ENCODE results near the gene CD101. TPM values are rescaled to one million over a fixed set of nuclear protein-coding genes. Genes with fewer than 3 reads are reported as not detected.

CD101 gene
- polyA plus RNA-seq, 1 experiment, result 0.02 TPM

DNA sequence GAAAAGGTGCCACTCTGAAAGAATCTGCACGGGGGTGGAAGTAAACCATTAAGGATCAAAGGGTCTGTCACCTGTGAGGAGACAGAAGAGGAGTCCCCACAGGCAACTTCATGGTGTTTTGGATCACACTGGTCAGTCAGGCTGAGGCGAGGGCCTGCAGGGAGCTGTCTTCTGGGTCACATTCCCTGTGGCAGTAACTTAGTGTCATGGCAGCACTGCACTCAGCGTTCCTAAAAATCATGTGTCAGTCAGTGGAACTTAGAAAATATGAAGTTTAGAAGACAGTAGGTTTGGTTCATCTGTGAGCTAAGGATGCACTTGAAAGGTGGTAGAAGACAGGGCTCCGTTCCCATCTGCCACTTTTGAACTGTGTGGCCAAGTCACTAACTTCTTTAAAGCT, 43.5 kb upstream of the CD101 start:
- no peak for DNase-seq (ENCODE audit: low read depth, low spot score)
- Histone ChIP-seq H3K4me3 (ENCODE audit: low read depth, low read length) (no peak overlapping the region), H3K27me3 (ENCODE audit: control insufficient read depth, insufficient read depth, low read length) (no peaks in the 10 kb centered on the region), H3K9me3 (ENCODE audit: control insufficient read depth, insufficient read depth, low read length) (no peaks in the 10 kb centered on the region; the same call in 1 of the 2 replicates), H3K27ac (ENCODE audit: low read depth, low read length) (no peak overlapping the region)
- POLR2A ChIA-PET, result no interaction called here
- TF ChIP-seq, protein P1, sequence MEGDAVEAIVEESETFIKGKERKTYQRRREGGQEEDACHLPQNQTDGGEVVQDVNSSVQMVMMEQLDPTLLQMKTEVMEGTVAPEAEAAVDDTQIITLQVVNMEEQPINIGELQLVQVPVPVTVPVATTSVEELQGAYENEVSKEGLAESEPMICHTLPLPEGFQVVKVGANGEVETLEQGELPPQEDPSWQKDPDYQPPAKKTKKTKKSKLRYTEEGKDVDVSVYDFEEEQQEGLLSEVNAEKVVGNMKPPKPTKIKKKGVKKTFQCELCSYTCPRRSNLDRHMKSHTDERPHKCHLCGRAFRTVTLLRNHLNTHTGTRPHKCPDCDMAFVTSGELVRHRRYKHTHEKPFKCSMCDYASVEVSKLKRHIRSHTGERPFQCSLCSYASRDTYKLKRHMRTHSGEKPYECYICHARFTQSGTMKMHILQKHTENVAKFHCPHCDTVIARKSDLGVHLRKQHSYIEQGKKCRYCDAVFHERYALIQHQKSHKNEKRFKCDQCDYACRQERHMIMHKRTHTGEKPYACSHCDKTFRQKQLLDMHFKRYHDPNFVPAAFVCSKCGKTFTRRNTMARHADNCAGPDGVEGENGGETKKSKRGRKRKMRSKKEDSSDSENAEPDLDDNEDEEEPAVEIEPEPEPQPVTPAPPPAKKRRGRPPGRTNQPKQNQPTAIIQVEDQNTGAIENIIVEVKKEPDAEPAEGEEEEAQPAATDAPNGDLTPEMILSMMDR (IDR thresholded peaks at IDR 0.05; ENCODE audit: low read depth, low read length), result no peak
- CTCF ChIA-PET, result no interaction called here

DNA sequence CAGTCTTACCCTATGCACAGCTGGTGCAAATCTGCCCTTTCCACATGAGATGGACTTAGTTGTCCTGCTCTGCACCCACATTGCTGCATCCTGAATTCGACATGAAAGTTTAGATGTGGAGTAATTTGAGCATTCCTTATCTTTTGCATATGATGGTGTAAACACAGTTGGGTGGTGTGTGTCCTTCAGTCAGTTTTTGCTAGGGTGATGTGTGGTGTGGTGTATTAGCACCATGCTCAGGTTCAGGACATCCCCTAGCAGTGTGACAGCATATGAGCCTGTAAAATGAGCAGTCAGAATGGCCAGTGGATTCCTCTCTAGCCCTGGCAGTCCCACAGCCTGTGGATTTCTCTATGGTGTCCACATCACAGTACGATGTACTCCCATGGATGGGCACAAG, 42.6 kb upstream of the CD101 start:
- ChIA-PET CTCF (no interaction called here), POLR2A (no interaction called here)
- no peaks in the 10 kb centered on the region for H3K27me3 ChIP-seq (ENCODE audit: control insufficient read depth, insufficient read depth, low read length)
- H3K4me3 ChIP-seq (ENCODE audit: low read depth, low read length), result no peak overlapping the region
- H3K27ac ChIP-seq (ENCODE audit: low read depth, low read length), result no peak overlapping the region
- TF ChIP-seq, protein P1 (IDR thresholded peaks at IDR 0.05; ENCODE audit: low read depth, low read length), result no peak
- DNase-seq (ENCODE audit: low read depth, low spot score), result no peak
- H3K9me3 ChIP-seq (ENCODE audit: control insufficient read depth, insufficient read depth, low read length), result no peaks in the 10 kb centered on the region; the same call in 1 of the 2 replicates

- H3K27me3 ChIP-seq (ENCODE audit: control insufficient read depth, insufficient read depth, low read length), result no peaks in the 10 kb centered on the region
- DNase-seq (ENCODE audit: low read depth, low spot score), result no peak
- CTCF ChIA-PET, result no interaction called here
- H3K9me3 ChIP-seq (ENCODE audit: control insufficient read depth, insufficient read depth, low read length), result no peaks in the 10 kb centered on the region; the same call in 1 of the 2 replicates
- H3K4me3 ChIP-seq (ENCODE audit: low read depth, low read length), result no peak overlapping the region
- H3K27ac ChIP-seq (ENCODE audit: low read depth, low read length), result no peak overlapping the region
- TF ChIP-seq, protein P1 (IDR thresholded peaks at IDR 0.05; ENCODE audit: low read depth, low read length), result no peak
- POLR2A ChIA-PET, result no interaction called here
Measured at GRCh38 chr1:116961606-116962005, 40.0 kb upstream of the CD101 start.

DNA sequence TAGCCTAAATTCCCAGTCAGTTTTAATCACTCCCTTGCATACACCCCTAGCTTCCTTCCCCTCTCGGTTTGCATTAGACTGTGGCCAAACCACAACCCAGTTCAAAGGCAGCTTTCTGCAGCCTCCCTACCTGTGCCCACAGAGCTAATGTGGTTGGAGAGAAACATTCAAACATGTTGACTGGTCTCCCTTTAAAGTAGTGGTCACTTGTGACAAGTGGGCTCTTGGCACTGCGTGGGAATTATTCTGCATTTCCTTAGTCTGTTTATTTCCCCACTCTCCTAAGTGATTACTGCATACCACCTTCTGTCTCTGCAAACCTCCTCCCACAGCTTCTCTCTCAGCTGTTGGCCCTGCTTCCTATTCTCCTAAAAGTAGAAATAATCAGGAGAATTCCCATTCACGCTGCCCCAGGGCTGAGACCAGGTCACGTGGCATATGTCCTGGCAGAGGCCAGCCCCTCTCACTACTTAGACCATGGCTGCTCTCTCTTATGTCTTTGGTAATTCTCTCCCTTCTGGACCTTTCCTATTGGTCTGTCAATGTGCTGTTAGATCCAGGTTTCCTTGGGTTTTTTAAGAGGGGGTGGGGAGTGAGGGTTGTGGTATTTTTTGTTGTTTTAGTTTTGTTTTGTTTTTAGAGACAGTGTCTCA, 38.4 kb upstream of the CD101 start:
- no peak for DNase-seq (ENCODE audit: low read depth, low spot score)
- ChIA-PET POLR2A (no interaction called here), CTCF (no interaction called here)

DNA sequence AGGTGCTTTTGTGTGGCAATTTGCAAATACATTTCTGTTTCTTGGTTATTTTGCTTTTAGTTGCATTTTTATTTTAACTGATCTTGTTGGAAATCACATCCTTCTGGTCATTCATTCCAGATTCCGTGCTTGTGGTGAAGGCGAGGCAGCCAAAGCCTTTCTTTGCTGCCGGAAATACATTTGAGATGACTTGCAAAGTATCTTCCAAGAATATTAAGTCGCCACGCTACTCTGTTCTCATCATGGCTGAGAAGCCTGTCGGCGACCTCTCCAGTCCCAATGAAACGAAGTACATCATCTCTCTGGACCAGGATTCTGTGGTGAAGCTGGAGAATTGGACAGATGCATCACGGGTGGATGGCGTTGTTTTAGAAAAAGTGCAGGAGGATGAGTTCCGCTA, 34.8 kb upstream of the CD101 start:
- DNase-seq (ENCODE audit: low read depth, low spot score), result no peak
- H3K9me3 ChIP-seq (ENCODE audit: control insufficient read depth, insufficient read depth, low read length), result no peaks in the 10 kb centered on the region
- no peaks in the 10 kb centered on the region for H3K27me3 ChIP-seq (ENCODE audit: control insufficient read depth, insufficient read depth, low read length)
- H3K4me3 ChIP-seq (ENCODE audit: low read depth, low read length), result no peak overlapping the region
- no peak overlapping the region for H3K27ac ChIP-seq (ENCODE audit: low read depth, low read length)
- CTCF ChIA-PET, result no interaction called here
- POLR2A ChIA-PET, result no interaction called here
- TF ChIP-seq, protein P1 (IDR thresholded peaks at IDR 0.05; ENCODE audit: low read depth, low read length), result no peak

More for the DNA sequence above, 38.4 kb upstream of the CD101 start:
- Histone ChIP-seq H3K9me3 (ENCODE audit: control insufficient read depth, insufficient read depth, low read length) (no peaks in the 10 kb centered on the region; the same call in 1 of the 2 replicates), H3K4me3 (ENCODE audit: low read depth, low read length) (no peak overlapping the region), H3K27ac (ENCODE audit: low read depth, low read length) (no peak overlapping the region), H3K27me3 (ENCODE audit: control insufficient read depth, insufficient read depth, low read length) (no peaks in the 10 kb centered on the region)
- TF ChIP-seq, protein P1 (IDR thresholded peaks at IDR 0.05; ENCODE audit: low read depth, low read length), result no peak
